Loucy (cell line): ENCODE data around the gene BTBD9.

Experiments
- CTCF ChIP-seq: fragments of 200-600 bp; sonication (generic); conservative IDR thresholded peaks from 2 replicates; pipeline ENCODE4 v1.5.1; 2014; ENCODE audit warnings: mild to moderate bottlenecking, antibody characterized with exemption, low read length
- EZH2phosphoT487 ChIP-seq: fragments of 200-600 bp; IDR thresholded peaks from 2 replicates; pipeline ENCODE4 v1.6.1; 2018; ENCODE audit warnings: antibody characterized with exemption, mild to moderate bottlenecking, moderate library complexity, borderline replicate concordance

GRCh38 chr6:38155621-38156204, 484.0 kb downstream of the BTBD9 start:
- no peak for TF ChIP-seq CTCF
- TF ChIP-seq EZH2phosphoT487: no peak
